Loucy (cell line): ENCODE data around the gene TRIP6.

Experiments
- H2AFZ ChIP-seq: fragments of 200-600 bp; sonication (generic); 2 replicates; pipeline ENCODE4 v1.6.0; 2016; ENCODE audit warnings: antibody characterized with exemption, mild to moderate bottlenecking, low read length, moderate library complexity
- H3F3A ChIP-seq: fragments of 200-600 bp; 2 replicates; pipeline ENCODE4 v1.6.0; 2016; ENCODE audit warnings: antibody characterized with exemption, low read depth, mild to moderate bottlenecking
- H3K27me3 ChIP-seq: fragments of 200-600 bp; sonication (generic); 2 replicates; pipeline ENCODE4 v1.6.1; 2014; ENCODE audit warnings: low read length, mild to moderate bottlenecking; ENCODE audit not compliant: insufficient read depth, poor library complexity, severe bottlenecking
- H3K36me3 ChIP-seq: fragments of 200-600 bp; sonication (generic); 2 replicates; pipeline ENCODE4 v1.6.1; 2016; ENCODE audit warnings: low read length; ENCODE audit not compliant: insufficient read depth
- H3K4me1 ChIP-seq: fragments of 200-600 bp; sonication (generic); 2 replicates; pipeline ENCODE4 v1.5.1; 2014; ENCODE audit warnings: low read length, mild to moderate bottlenecking; ENCODE audit not compliant: insufficient read depth, poor library complexity, severe bottlenecking
- H3K4me2 ChIP-seq: fragments of 200-600 bp; sonication (generic); 2 replicates; pipeline ENCODE4 v1.6.0; 2014; ENCODE audit warnings: antibody characterized with exemption, low read length, low read depth, mild to moderate bottlenecking; ENCODE audit not compliant: poor library complexity, severe bottlenecking
- H3K4me3 ChIP-seq: fragments of 200-600 bp; sonication (generic); 2 replicates; pipeline ENCODE4 v1.5.1; 2014; ENCODE audit warnings: low read length, mild to moderate bottlenecking, mixed read lengths; ENCODE audit not compliant: poor library complexity, severe bottlenecking
- H3K79me2 ChIP-seq: fragments of 200-600 bp; sonication (generic); 2 replicates; pipeline ENCODE4 v1.6.1; 2014; ENCODE audit warnings: low read length; ENCODE audit not compliant: insufficient read depth
- H3K9ac ChIP-seq: fragments of 200-600 bp; sonication (generic); 2 replicates; pipeline ENCODE4 v1.6.0; 2014; ENCODE audit warnings: mild to moderate bottlenecking, low read depth, low read length, moderate library complexity; ENCODE audit not compliant: poor library complexity, severe bottlenecking
- H3K9me2 ChIP-seq: fragments of 200-600 bp; sonication (generic); replicated peaks from 2 replicates; pipeline ENCODE4 v1.6.1; 2016; ENCODE audit warnings: low read depth, low read length, mixed read lengths
- H3K9me3 ChIP-seq: fragments of 200-600 bp; sonication (generic); 2 replicates; pipeline ENCODE4 v1.6.1; 2014; ENCODE audit warnings: mild to moderate bottlenecking, antibody characterized with exemption, low read length, low read depth; ENCODE audit not compliant: insufficient read depth
- H4K20me1 ChIP-seq: fragments of 200-600 bp; sonication (generic); 2 replicates; pipeline ENCODE4 v1.6.0; 2014; ENCODE audit warnings: antibody characterized with exemption, low read length, mild to moderate bottlenecking; ENCODE audit not compliant: insufficient read depth, poor library complexity, severe bottlenecking
- CTCF ChIP-seq: fragments of 200-600 bp; sonication (generic); conservative IDR thresholded peaks from 2 replicates; pipeline ENCODE4 v1.5.1; 2014; ENCODE audit warnings: mild to moderate bottlenecking, antibody characterized with exemption, low read length
- EZH2phosphoT487 ChIP-seq: fragments of 200-600 bp; IDR thresholded peaks from 2 replicates; pipeline ENCODE4 v1.6.1; 2018; ENCODE audit warnings: antibody characterized with exemption, mild to moderate bottlenecking, moderate library complexity, borderline replicate concordance

Gene TRIP6

GRCh38 chr7:100864263-100864845 lies 2.8 kb upstream of the TRIP6 start:
- Histone ChIP-seq H3K9me3 (no peaks in the 10 kb centered on the region), H3K9me2 (no peaks in the 10 kb centered on the region), H4K20me1 (no peaks in the 10 kb centered on the region), H3K36me3 (no peaks in the 10 kb centered on the region), H3K9ac (no peak overlapping the region), H3K4me1 (peaks cover 12% of the 10 kb centered on the region), H3F3A (no peaks in the 10 kb centered on the region), H3K4me3 (no peak overlapping the region), H3K27me3 (no peaks in the 10 kb centered on the region), H3K4me2 (no peak overlapping the region), H3K79me2 (peaks cover 29% of the 10 kb centered on the region), H2AFZ (no peak overlapping the region)
- TF ChIP-seq EZH2phosphoT487: no peak
- TF ChIP-seq CTCF: no peak

- no peaks in the 10 kb centered on the region for H3F3A ChIP-seq
- H3K27me3 ChIP-seq: no peaks in the 10 kb centered on the region
- no peak overlapping the region for H3K9ac ChIP-seq
- peaks cover 29% of the 10 kb centered on the region for H3K79me2 ChIP-seq
- no peaks in the 10 kb centered on the region for H3K9me3 ChIP-seq
- no peaks in the 10 kb centered on the region for H3K36me3 ChIP-seq
- H3K4me2 ChIP-seq: no peak overlapping the region
- H3K4me3 ChIP-seq: no peak overlapping the region
- peaks cover 12% of the 10 kb centered on the region for H3K4me1 ChIP-seq
- H4K20me1 ChIP-seq: no peaks in the 10 kb centered on the region
- no peaks in the 10 kb centered on the region for H3K9me2 ChIP-seq
- TF ChIP-seq EZH2phosphoT487: no peak
- TF ChIP-seq CTCF: no peak
- no peak overlapping the region for H2AFZ ChIP-seq
Observed at GRCh38 chr7:100865372-100865911, 1.7 kb upstream of the TRIP6 start.

GRCh38 chr7:100865938-100866728 lies 1.1 kb upstream of the TRIP6 start:
- no peaks in the 10 kb centered on the region for H3K9me3 ChIP-seq
- H3K79me2 ChIP-seq: peaks cover 29% of the 10 kb centered on the region
- no peaks in the 10 kb centered on the region for H3K27me3 ChIP-seq
- no peaks in the 10 kb centered on the region for H3F3A ChIP-seq
- no peaks in the 10 kb centered on the region for H3K36me3 ChIP-seq
- TF ChIP-seq CTCF (no peak), EZH2phosphoT487 (no peak)
- H3K9me2 ChIP-seq: no peaks in the 10 kb centered on the region
- H3K4me1 ChIP-seq: peaks cover 12% of the 10 kb centered on the region
- no peaks in the 10 kb centered on the region for H4K20me1 ChIP-seq
- H3K9ac ChIP-seq: peak overlapping the region; percentile 97
- no peak overlapping the region for H2AFZ ChIP-seq
- peak overlapping the region; percentile 87 for H3K4me2 ChIP-seq
- peak overlapping the region; percentile 79 for H3K4me3 ChIP-seq
